DOHH2 (cell line): ENCODE measurements around the gene SF3A2.

ENCODE experiments used
- CTCF ChIP-seq: fragments of 200-600 bp; sonication (generic); IDR thresholded peaks from one replicate; pipeline ENCODE4 v1.5.1; 2014; ENCODE audit warnings: antibody characterized with exemption, mild to moderate bottlenecking, low read depth, low read length; ENCODE audit not compliant: poor library complexity, severe bottlenecking
- EZH2phosphoT487 ChIP-seq: fragments of 200-600 bp; sonication (generic); IDR thresholded peaks from 2 replicates; pipeline ENCODE4 v1.6.1; 2017; ENCODE audit warnings: borderline replicate concordance, mild to moderate bottlenecking, antibody characterized with exemption, low read length, moderate library complexity, mixed read lengths

GRCh38 chr19:2291185-2291751 lies 54.6 kb downstream of the SF3A2 start:
- TF ChIP-seq CTCF: no peak
- TF ChIP-seq EZH2phosphoT487: no peak
